GM10248 (cell line): ENCODE measurements around the gene TAF6.

ENCODE experiments used
- CTCF ChIA-PET: fragments of 300-600 bp; sonication (Branson Sonifier 250); formaldehyde crosslinking; extraction: SDS; loops from one replicate; lab custom pipeline; 2021; ENCODE audit warnings: antibody characterized with exemption; lab: Yijun Ruan, JAX
- POLR2A ChIA-PET: fragments of 350-650 bp; sonication (Branson Sonifier 250); formaldehyde crosslinking; extraction: SDS; loops from one replicate; lab custom pipeline; 2020; ENCODE audit warnings: antibody characterized with exemption; lab: Yijun Ruan, JAX
- DNase-seq: peaks from one replicate; pipeline ENCODE4 v3.0.0; 2012; ENCODE audit errors: extremely low spot score
- TF ChIP-seq, protein P1 (sequence below): IDR thresholded peaks from 2 replicates; pipeline ENCODE4 v1.5.1; 2012; ENCODE audit warnings: mild to moderate bottlenecking, low read depth; ENCODE audit errors: extremely low read depth, missing control alignments, control extremely low read depth

The TAF6 gene

DNA sequence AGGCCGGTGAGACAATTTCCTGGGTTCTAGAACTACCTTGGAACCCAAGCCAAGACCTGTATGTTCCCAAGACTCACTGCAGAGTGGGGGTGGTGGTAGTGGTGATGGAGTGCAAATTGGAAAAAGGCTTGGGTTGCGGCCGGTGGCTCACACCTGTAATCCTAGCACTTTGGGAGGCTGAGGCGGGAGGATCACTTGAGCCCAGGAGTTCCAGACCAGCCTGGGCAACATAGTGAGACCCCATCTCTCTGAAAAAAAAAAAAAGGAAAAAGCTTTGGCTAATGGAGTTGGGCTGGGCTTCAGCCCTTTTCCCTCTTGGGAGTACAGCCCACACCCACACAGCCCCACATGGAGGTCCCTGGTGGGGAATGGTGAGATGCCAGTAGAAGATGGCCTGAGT is 13.6 kb downstream of the TAF6 start:
- ChIA-PET CTCF (interaction anchor here (1.9 kb wide), 1 partner anchor 9 kb away, joined by 9 read pairs; no protein-coding TSS in a partner anchor), POLR2A (interaction anchor here (0.9 kb wide), 1 partner anchor 19 kb away, joined by 4 read pairs; no protein-coding TSS in a partner anchor)
- TF ChIP-seq, protein P1, sequence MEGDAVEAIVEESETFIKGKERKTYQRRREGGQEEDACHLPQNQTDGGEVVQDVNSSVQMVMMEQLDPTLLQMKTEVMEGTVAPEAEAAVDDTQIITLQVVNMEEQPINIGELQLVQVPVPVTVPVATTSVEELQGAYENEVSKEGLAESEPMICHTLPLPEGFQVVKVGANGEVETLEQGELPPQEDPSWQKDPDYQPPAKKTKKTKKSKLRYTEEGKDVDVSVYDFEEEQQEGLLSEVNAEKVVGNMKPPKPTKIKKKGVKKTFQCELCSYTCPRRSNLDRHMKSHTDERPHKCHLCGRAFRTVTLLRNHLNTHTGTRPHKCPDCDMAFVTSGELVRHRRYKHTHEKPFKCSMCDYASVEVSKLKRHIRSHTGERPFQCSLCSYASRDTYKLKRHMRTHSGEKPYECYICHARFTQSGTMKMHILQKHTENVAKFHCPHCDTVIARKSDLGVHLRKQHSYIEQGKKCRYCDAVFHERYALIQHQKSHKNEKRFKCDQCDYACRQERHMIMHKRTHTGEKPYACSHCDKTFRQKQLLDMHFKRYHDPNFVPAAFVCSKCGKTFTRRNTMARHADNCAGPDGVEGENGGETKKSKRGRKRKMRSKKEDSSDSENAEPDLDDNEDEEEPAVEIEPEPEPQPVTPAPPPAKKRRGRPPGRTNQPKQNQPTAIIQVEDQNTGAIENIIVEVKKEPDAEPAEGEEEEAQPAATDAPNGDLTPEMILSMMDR: no peak
- DNase-seq: no peak

DNA sequence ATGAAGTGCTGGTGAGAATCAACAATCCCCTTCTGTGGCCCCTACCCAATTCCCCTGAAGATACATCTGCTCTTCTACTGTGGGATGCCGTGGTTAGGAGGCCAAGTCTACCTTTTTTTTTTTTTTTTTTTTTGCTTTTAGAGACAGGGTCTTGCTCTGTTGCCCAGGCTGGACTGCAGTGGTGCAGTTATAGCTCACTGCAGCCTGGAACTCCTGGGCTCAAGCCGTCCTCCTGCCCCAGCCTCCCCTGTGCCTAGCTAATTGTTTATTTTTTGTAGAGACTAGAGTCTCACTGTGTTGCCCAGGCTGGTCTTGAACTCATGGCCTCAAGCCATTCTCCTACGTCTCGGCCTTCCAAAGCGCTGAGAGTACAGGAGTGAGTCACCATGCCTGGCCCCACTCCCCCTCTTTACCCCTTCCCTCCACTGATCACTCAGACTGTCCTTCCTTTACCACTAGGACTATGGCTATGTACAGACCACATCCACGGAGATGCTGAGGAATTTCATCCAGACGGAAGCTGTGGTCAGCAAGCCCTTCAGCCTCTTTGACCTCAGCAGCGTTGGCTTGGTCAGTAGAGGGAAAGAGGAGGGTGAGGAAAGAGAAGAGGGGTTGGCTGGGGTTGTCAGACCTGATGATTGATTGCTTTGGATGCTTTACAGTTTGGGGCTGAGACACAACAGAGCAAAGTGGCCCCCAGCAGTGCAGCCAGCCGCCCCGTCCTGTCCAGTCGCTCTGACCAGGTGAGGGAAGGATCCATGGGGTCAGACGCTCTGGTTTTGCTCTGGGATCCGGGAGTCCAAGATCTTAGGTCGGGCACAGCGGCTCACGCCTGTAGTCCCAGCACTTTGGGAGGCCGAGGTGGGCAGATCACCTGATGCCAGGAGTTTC is 16.0 kb downstream of the TAF6 start:
- TF ChIP-seq, protein P1: no peak
- DNase-seq: no peak
- POLR2A ChIA-PET: interaction anchor here (0.5 to 1.8 kb wide), 4 partner anchors 11 to 1553 kb away, joined by 3 to 7 read pairs (median 4); partner anchors contain the start of gene MEPCE
- CTCF ChIA-PET: interaction anchor here (0.8 to 2.6 kb wide), 5 partner anchors 10 to 29 kb away, joined by 3 to 16 read pairs (median 9); partner anchors contain the start of gene MBLAC1

DNA sequence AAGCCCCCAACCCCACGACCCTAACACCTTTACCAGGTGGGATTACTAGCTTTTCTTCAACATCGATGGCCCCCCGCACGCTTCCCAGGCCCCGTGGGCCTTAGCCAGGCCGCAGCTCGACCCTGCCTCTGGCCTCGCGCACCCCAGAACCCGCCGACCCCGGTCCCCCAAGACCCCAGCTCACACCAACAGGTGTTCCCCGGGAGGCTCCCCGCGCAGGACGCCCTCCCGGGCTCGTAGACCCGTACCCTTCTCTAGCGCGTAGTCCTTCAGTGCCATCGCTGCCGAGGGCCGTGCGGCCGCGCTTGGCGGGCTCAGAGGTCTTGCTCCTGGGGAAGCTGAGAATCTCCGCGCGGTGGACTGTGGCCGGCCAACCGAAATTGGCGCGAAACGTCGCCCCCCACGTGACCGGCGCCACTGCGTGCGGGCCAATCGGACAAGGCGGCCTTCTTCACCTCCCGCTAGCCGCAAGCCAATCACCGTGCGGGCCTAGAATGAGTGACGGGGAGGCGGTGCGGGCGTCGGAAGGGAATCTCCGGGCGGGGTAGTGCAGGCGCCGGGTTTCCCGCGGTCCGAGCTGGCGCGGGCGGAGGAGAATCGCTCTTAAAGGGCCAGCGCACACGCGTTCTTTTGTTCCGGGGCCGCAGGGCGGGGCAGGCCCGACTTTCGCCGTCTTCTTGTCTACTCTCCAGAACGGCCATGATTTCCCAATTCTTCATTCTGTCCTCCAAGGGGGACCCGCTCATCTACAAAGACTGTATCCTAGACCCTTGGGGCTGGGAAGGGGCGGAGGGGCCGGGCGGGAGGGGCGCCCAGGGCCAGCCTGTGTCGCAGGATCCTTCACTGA is 17.9 kb downstream of the TAF6 start, which contains the start of the genes AP4M1 and MCM7:
Gene AP4M1 (plus strand): TSS at position 628 of the 847 bp plus-strand sequence. CDS start 72 bp downstream, at position 700.
Gene MCM7 (minus strand): TSS at position 382 of the 847 bp plus-strand sequence. CDS start 103 bp downstream, at position 279.
- CTCF ChIA-PET: interaction anchor here (1.2 to 2.6 kb wide), 10 partner anchors 11 to 116 kb away, joined by 4 to 16 read pairs (median 6); partner anchors contain the start of genes COPS6 and ZKSCAN1

DNA sequence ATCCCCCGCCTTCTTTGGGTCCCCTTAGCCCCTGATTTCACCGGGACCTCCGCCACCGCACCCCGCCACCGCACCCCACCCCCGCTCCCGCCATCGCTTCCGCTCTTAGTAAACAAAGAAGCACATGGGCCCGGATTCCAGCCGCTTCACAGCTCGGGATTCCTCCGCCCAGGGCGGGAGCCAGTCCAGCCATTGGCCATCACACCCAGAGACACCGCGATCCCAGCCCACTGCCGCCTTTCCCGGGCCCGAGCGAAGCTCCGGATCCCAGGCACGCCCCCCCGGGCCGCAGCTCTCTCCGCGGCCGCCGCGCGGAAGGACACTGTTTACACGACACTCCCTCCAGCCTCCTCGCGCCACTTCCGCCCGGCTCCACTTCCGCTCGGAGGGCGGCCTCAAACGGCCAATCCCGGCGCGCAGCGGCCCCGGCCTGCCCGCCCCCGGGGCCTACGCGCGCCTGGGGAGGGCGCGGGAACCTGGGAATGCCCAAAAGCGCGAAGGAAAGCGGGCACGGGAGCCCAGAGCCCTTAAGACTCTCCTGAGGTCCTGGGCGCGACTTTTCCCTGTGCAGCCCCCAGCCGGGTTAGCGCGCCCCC is 18.6 kb downstream of the TAF6 start:
- TF ChIP-seq, protein P1: no peak
- CTCF ChIA-PET: interaction anchor here (0.7 to 2.6 kb wide), 10 partner anchors 13 to 117 kb away, joined by 3 to 16 read pairs (median 4); partner anchors contain the start of genes COPS6 and ZKSCAN1
- DNase-seq: peak; percentile 94
- POLR2A ChIA-PET: interaction anchor here (0.6 to 1.7 kb wide), 5 partner anchors 8 to 328 kb away, joined by 3 to 5 read pairs (median 4); partner anchors contain the start of genes MBLAC1 and ZCWPW1

More for the DNA sequence above, 17.9 kb downstream of the TAF6 start, which contains the start of the genes AP4M1 and MCM7:
- TF ChIP-seq, protein P1: no peak
- POLR2A ChIA-PET: interaction anchor here (0.6 to 1.8 kb wide), 9 partner anchors 9 to 328 kb away, joined by 3 to 7 read pairs (median 4); partner anchors contain the start of genes MBLAC1, TRAPPC14 and ZCWPW1
- DNase-seq: peak; percentile 99

DNA sequence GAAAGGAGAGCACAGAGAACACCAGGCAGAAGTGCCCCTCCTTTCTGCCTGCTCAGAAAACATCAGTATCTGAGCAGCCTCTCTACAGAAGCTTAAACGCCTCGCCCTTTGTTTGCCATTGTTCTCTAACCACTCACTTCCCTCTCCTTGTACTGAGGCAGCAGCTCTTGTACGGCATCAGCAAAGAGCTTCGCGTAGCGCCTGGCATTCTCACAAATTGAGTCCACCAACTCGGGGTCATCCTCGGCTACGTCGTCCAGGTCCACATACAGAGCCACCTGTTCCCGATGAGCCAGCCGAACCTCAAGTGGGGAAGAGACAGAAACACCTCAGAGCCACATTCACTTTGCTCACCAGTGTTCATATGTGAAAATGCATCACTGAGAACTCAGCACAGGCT is 19.7 kb downstream of the TAF6 start:
- CTCF ChIA-PET: interaction anchor here (2.1 kb wide), 1 partner anchor 17 kb away, joined by 14 read pairs; no protein-coding TSS in a partner anchor
- no peak for DNase-seq
- POLR2A ChIA-PET: interaction anchor here (1.7 kb wide), 1 partner anchor 330 kb away, joined by 4 read pairs; the partner anchor contains the start of gene ZCWPW1
- TF ChIP-seq, protein P1: no peak
